Activated CD4-positive, alpha-beta T cell treated with anti-CD3 and anti-CD28 coated beads, Interleukin-2, amount 10 ng/mL, durations not matched to agents 24 days and 14 days (primary cell): ENCODE results near the gene ARHGAP22. TPM values are rescaled to one million over a fixed set of nuclear protein-coding genes. Genes with fewer than 3 reads are reported as not detected.

ENCODE experiments used
- DNase-seq: peaks from one replicate; pipeline ENCODE4 v3.0.0; 2022
- H3K27ac Mint-ChIP-seq: one replicate; pipeline ENCODE4 v1.8.0; 2022; ENCODE audit warnings: mild to moderate bottlenecking, mixed read lengths
- H3K27me3 Mint-ChIP-seq: one replicate; pipeline ENCODE4 v1.8.0; 2022; ENCODE audit warnings: mixed read lengths
- H3K36me3 Mint-ChIP-seq: one replicate; pipeline ENCODE4 v1.8.0; 2022; ENCODE audit warnings: low read depth, mild to moderate bottlenecking, mixed read lengths
- H3K4me1 Mint-ChIP-seq: one replicate; pipeline ENCODE4 v1.8.0; 2021; ENCODE audit warnings: mixed read lengths
- H3K4me3 Mint-ChIP-seq: one replicate; pipeline ENCODE4 v1.8.0; 2022; ENCODE audit warnings: mild to moderate bottlenecking, moderate library complexity, mixed read lengths
- H3K9me3 Mint-ChIP-seq: one replicate; pipeline ENCODE4 v1.8.0; 2021; ENCODE audit warnings: mixed read lengths
- intact Hi-C: fragments of 100-400 bp; cut with micrococcal nuclease; formaldehyde crosslinking; loops from one replicate; pipeline ENCODE4 v1.15.1; 2023
- total RNA-seq: library from RNA; stranded (reverse); gene quantifications from 2 replicates; pipeline ENCODE4 v1.2.3, GENCODE V29; 2022

Gene ARHGAP22
- total RNA-seq, 1 donor from 2014 or later, result not detected

DNA sequence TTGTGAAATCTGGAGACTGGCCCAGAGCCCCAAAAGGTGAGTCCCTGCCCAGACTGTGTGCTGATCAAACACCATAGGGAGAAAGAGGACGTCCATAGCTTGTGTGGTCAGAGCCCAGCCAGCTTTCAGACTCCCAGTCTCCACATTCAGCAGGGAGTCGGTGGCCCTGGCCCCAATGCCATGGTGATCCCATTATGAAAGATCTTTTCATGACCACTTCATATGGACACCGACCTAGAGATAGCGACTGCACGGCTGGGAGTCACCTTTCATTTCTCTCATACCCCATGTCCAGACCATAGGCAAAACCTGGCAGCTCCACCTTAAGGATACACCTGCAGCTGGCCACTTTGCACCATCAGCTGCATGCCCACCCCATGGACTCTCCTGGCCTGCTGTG is 126.4 kb downstream of the ARHGAP22 start:
- intact Hi-C loops, result no loop called here
- Mint-ChIP-seq H3K4me3 (no peak overlapping the region), H3K36me3 (no peaks in the 10 kb centered on the region), H3K9me3 (no peaks in the 10 kb centered on the region), H3K27ac (no peak overlapping the region), H3K27me3 (peaks cover 15% of the 10 kb centered on the region), H3K4me1 (no peaks in the 10 kb centered on the region)
- DNase-seq, result no peak

DNA sequence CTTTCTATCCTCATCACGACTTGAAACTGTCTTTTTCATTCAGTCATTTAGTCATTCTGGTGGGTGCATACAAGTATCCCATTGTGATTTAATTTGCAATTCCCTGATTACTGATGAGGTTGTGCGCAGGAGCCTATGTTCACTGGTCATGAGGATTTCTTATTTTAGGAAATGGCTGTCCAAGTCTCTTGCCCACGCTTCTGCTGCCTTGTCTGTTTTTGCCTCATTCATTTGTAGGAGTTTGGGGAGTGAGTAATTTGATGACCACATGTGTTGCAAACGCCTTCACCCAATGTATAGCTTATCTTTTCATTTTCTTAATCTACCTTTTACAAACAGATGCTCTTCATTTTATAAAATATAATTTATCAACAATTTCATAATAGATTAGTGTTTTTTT is 127.3 kb downstream of the ARHGAP22 start:
- Mint-ChIP-seq H3K36me3 (no peaks in the 10 kb centered on the region), H3K4me1 (no peaks in the 10 kb centered on the region), H3K9me3 (no peaks in the 10 kb centered on the region), H3K4me3 (no peak overlapping the region), H3K27me3 (peaks cover 9% of the 10 kb centered on the region), H3K27ac (no peak overlapping the region)
- DNase-seq, result no peak
- intact Hi-C loops, result no loop called here

DNA sequence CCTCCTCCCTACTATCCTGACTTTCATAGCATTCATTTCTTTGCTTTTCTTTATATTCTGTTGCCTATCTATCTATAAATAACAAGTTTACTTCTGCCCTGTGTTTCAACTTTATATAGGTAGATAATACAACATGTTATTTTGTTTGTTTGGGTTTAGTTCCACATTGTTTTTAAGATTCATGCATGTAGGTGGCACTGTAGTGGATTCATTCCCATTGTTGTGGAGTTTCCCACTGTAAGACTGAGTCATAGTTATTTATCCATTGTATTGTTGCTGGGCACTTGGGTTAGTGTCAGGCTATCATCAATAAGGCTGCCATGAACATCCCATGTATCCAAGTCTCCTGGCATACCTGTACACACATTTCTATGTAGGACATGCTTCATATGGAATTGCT is 127.7 kb downstream of the ARHGAP22 start:
- H3K4me3 Mint-ChIP-seq, result no peak overlapping the region
- H3K9me3 Mint-ChIP-seq, result no peaks in the 10 kb centered on the region
- no peak overlapping the region for H3K27ac Mint-ChIP-seq
- intact Hi-C loops, result no loop called here
- no peak for DNase-seq
- peaks cover 7% of the 10 kb centered on the region for H3K27me3 Mint-ChIP-seq
- H3K36me3 Mint-ChIP-seq, result no peaks in the 10 kb centered on the region
- H3K4me1 Mint-ChIP-seq, result no peaks in the 10 kb centered on the region

DNA sequence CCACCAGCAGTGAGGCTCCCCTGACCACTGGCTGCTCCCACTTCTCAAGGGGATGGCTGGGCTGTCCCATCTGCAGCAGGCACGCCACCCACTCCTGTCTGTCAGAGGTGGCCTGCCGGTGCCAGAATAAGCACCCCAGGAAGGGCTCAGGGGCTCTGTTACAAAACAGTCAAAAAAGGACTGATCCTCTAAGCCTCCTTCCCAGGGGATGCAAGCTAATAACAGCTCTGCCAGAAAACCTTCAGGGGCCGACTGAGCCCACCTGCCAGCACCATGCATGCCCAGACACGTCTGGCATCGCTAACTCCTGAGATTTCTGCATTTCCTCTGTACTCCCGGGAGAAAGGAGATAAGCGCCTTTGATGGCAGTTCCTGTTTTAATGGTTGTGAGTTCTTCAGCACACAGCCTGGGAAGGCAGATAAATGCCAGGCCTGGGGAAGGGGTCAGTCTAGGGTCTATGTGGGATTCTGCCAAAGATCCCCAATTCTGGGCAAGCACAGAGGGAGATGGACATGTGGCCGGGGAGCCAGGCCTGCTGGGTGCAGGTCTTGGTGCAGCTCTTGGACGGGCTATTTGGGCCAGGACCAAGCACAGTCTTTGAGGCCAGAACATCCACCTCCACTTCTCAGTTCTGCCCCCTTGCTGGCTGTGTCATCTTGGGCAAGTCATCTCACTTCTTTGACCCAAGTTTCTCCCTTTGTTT is 128.4 kb downstream of the ARHGAP22 start:
- no peak overlapping the region for H3K27ac Mint-ChIP-seq

DNA sequence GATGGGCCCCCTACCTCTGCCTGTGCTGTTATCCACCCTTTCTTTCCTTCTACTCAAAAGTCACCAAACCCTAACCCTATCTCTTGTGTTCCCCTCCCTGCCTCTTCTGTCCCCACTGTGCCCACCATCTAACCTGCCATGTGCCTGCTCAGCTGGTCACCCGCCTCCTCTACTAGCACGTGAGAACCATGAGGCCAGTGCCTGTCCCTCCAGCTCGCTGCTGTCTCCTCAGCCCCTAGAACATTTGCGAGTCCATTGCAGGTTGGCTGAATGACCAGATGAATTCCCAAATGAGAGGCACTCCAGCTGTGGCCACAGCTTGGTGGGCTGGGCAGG is 129.0 kb downstream of the ARHGAP22 start:
- Mint-ChIP-seq H3K36me3 (no peaks in the 10 kb centered on the region), H3K27ac (no peak overlapping the region), H3K27me3 (peaks cover 5% of the 10 kb centered on the region), H3K4me3 (no peak overlapping the region), H3K9me3 (no peaks in the 10 kb centered on the region), H3K4me1 (no peaks in the 10 kb centered on the region)
- intact Hi-C loops, result no loop called here
- no peak for DNase-seq

More for the DNA sequence above, 128.4 kb downstream of the ARHGAP22 start:
- Mint-ChIP-seq H3K27me3 (peaks cover 5% of the 10 kb centered on the region), H3K9me3 (no peaks in the 10 kb centered on the region), H3K4me1 (no peaks in the 10 kb centered on the region), H3K36me3 (no peaks in the 10 kb centered on the region), H3K4me3 (no peak overlapping the region)
- intact Hi-C loops, result no loop called here
- DNase-seq, result no peak

DNA sequence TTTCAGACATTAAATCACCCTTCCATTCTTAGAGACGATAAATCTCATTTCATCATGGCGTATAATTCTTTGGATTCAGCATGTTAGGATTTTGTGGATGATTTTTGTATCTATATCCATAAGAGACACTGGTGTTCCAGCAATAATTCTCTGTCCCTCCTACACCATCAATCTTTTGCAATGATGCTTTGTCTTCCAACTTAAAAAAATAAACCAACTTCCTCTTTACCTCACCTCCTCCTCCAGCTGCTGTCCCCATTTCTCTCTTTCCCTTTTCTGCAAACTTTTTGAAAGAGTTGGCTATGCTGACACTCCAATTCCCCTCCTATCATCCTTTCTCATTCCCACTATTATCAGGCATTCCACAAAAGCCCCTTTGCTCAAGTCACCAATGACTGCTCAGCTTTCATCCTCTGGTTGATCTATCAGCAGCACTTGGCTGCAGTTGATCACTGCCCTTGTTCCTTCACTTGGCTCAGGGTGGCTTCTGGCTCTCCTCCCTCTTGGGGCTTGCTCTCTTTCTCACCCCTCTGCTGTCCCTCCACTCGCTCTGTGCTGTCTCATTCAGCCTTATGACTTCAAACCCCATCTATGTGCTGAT is 130.0 kb downstream of the ARHGAP22 start:
- H3K27me3 Mint-ChIP-seq, result peaks cover 5% of the 10 kb centered on the region
- intact Hi-C loops, result no loop called here
- no peak overlapping the region for H3K27ac Mint-ChIP-seq
- no peaks in the 10 kb centered on the region for H3K4me1 Mint-ChIP-seq
- DNase-seq, result no peak
- no peaks in the 10 kb centered on the region for H3K36me3 Mint-ChIP-seq
- H3K9me3 Mint-ChIP-seq, result no peaks in the 10 kb centered on the region
- no peak overlapping the region for H3K4me3 Mint-ChIP-seq

DNA sequence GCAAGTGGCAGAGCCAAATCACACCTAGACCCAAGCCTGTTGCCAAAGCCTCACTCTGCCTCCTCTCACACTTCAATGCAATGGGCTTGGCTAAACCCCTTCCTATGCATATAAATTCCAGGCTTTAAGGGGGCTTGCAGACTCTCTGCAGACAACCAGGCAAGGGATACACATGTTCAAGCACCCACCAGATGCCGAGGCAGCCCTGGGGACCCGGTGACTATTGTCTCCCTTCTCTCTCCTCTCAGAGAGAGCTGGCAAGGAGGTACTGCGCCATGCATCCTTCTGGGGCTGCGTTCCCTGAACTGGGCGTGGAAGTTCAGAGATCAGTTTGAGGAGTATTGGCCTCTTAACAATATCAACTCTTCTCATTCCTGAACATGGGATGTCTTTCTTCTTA is 131.2 kb downstream of the ARHGAP22 start:
- H3K9me3 Mint-ChIP-seq, result no peaks in the 10 kb centered on the region
- no peak overlapping the region for H3K4me3 Mint-ChIP-seq
- H3K36me3 Mint-ChIP-seq, result no peaks in the 10 kb centered on the region
- no peaks in the 10 kb centered on the region for H3K4me1 Mint-ChIP-seq
- no peak overlapping the region for H3K27ac Mint-ChIP-seq
- DNase-seq, result no peak
- intact Hi-C loops, result no loop called here
- peaks cover 3% of the 10 kb centered on the region for H3K27me3 Mint-ChIP-seq

DNA sequence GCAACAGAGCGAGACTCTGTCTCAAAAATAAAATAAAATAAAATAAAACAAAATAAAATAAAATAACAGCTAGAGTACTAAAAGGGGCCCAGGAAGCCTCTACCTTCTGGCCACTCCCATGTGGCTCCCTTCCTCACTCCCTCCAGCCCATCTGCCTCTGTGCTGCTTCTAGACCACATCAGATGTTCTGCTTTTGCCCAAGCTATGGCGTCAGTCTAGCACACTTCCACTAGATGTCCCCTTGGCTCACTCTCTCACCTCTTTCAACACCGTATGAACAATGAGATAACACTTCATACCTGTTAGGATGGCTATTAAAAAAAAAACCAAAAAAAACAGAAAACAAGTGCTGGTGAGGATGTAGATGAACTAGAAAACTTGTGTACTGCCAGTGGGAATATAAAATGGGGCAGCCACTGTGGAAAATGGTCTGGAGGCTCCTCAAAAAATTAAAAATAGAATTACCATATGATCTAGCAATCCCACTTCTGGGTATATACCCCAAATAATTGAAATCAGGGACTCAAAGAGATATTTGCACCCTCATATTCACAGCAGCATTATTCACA is 132.3 kb downstream of the ARHGAP22 start:
- Mint-ChIP-seq H3K27me3 (peaks cover 3% of the 10 kb centered on the region), H3K9me3 (no peaks in the 10 kb centered on the region), H3K27ac (no peak overlapping the region), H3K4me1 (no peaks in the 10 kb centered on the region), H3K36me3 (no peaks in the 10 kb centered on the region), H3K4me3 (no peak overlapping the region)
- DNase-seq, result no peak
- intact Hi-C loops, result no loop called here

DNA sequence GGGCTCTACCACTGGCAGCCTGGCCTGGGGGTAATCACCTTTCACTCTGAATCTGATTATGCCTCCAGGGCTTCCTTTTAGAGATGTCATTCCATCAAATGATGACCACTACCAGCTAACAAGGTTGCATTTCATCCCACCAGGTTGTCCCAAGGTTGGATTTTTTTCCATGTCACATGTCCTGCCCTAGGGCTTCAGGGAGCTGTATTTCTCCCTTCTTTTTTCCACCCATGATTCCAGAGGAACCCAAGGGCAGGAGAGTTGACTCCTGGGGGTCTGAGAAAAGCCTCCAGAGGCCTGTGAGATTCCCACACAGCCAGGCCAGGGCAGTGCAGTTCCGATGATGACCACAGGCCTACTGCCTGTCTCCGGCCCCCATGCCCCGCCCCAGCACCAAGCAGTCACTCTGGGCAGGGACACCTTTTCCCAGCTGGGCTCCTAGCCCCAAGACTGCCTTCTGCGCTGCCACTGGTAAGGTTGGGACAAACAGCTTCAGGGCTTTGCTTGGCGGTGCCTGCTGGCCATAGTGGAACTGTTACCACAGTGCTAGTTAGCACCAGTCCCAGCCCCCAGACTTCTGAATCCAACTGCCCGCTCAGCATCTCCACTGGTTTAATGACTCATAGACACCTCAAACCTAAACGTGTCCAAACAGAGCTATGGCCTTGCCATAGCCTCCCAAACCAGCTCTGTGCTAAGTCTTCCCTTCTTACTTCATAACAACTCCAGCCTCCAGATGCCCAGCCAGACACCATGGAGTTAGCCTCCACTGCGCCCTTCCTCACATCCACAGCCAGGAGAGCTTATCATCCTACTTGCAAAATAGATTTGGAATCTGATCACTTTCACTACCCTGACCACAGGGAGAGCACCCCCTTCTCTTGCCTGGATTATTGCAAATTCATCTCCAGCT is 133.7 kb downstream of the ARHGAP22 start:
- no peak for DNase-seq

DNA sequence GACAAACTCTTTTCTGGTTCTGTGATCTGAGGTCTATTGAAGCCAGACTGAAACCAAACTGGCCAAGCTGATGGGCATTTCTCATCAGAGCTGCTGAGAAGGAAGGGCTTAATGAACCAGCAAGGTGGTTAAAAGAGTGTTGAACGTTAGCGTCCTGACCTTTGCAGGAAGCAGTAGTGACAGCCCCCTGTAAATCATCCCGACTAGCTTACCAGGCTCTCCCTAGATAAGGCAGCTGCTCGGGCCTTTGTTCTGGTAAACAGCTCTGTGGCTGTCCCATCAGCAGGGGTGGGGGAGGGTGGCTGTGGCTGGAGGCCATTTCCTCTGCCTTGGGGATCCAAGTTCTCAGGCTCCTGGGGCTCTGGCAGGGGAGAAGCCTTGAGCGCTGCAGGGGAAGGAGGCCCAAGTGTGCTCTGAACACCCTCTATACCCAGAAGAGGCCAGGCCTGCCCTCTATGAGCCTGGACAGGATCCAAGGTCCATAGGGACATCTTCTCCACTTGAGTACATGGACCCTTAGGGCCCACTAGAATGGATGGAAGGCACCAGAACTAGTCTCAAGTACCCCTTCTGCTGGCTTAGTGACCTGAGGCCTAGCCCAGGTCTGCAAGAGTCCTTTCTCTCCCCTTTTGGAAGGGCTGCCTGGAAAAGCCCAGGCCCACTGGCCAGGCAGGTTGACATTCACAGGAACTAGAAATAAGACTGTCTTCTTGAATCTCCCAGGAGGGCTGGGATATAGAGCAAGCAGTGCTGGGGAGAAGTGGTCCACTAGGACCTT is 134.6 kb downstream of the ARHGAP22 start:
- DNase-seq, result no peak
- no peaks in the 10 kb centered on the region for H3K4me1 Mint-ChIP-seq
- H3K4me3 Mint-ChIP-seq, result no peak overlapping the region
- intact Hi-C loops, result no loop called here
- H3K27ac Mint-ChIP-seq, result no peak overlapping the region
- no peaks in the 10 kb centered on the region for H3K36me3 Mint-ChIP-seq
- no peaks in the 10 kb centered on the region for H3K9me3 Mint-ChIP-seq
- H3K27me3 Mint-ChIP-seq, result peaks cover 1% of the 10 kb centered on the region

More for the DNA sequence above, 133.7 kb downstream of the ARHGAP22 start:
- H3K36me3 Mint-ChIP-seq, result no peaks in the 10 kb centered on the region
- no peak overlapping the region for H3K27ac Mint-ChIP-seq
- no peak overlapping the region for H3K4me3 Mint-ChIP-seq
- intact Hi-C loops, result no loop called here
- H3K9me3 Mint-ChIP-seq, result no peaks in the 10 kb centered on the region
- no peaks in the 10 kb centered on the region for H3K4me1 Mint-ChIP-seq
- peaks cover 1% of the 10 kb centered on the region for H3K27me3 Mint-ChIP-seq

DNA sequence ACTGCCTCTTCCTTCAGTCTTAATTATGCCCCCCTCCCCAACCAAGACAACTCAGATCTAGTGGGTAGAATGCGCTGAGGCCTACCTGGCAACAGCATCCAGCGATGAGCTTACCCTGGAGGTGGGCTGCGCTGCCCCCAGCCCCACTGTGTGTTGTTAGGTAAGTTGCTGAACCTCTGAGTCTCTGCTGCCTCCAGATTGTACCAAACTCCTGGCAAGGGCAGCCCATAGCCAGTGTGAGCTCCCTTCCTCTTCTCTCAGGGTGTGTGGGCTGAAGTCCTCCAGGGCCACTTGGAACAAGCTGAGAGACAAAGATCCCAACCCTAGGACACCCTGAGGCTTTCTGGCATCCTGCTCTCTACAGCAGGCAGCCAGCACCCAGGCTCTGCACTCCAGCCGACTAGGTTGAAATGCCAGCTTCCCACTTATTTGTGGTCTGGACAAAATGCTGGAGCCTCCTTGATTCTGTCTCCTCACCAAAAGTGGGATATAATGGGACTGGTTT is 135.3 kb downstream of the ARHGAP22 start:
- no peaks in the 10 kb centered on the region for H3K4me1 Mint-ChIP-seq

DNA sequence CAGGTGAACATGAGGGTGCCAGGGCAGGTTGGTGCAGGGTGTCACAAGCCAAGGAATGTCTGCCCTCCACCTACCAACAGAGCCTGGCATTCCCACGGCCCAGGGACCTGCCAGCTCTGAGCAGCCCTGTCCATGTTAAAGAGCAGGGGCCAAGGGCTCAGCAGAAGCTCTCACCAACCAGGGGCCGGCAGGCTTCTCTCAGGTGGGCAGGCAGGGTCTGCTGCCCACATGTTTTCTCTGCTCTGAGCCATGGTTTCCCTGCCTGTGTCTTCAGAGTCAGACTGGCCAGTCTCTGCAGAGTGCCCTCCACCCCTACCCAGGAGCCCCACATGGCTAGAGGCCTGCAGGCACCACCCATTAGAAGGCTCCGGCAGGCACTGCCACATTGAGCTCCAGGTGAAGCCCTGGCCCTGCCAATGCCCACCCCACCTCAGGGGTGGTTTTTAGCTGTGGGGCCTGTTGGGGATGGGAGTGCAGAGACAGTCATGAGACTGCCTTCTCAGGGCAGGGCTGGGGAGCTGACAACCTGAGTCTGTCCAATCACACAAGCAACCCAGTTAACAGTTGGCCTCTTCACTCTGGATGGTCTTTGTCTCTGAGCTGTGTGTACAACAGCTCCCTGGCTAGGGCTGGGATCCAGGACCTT is 135.9 kb downstream of the ARHGAP22 start:
- Mint-ChIP-seq H3K4me3 (no peak overlapping the region), H3K27ac (no peak overlapping the region), H3K9me3 (no peaks in the 10 kb centered on the region), H3K27me3 (no peaks in the 10 kb centered on the region), H3K4me1 (no peaks in the 10 kb centered on the region), H3K36me3 (no peaks in the 10 kb centered on the region)
- DNase-seq, result no peak
- intact Hi-C loops, result no loop called here

More for the DNA sequence above, 135.3 kb downstream of the ARHGAP22 start:
- no peaks in the 10 kb centered on the region for H3K36me3 Mint-ChIP-seq
- H3K27me3 Mint-ChIP-seq, result no peaks in the 10 kb centered on the region
- no peak overlapping the region for H3K4me3 Mint-ChIP-seq
- DNase-seq, result no peak
- intact Hi-C loops, result no loop called here
- no peak overlapping the region for H3K27ac Mint-ChIP-seq
- H3K9me3 Mint-ChIP-seq, result no peaks in the 10 kb centered on the region
